ENCODE results near the gene CRYL1.

DNA sequence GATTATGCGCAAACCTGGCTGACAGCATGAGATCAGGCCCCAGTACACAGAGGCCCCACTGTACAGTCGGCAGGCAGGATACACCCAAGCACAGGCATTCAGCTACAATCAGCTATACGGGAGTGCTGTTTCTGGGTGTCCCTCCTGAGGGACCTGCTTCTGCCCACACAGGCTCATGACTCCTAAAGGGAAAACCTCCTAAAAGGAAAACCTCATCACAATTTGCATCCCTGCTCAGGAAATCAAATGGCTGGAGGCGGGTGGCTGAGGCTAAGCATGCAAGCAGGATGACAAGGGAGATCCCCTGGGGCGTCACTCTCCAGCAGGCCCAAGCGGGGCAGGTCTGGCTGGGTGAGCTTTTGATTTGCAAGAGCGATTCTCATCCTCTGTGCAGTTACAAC lies 99.8 kb downstream of the CRYL1 start:
- TF ChIP-seq, protein P1, sequence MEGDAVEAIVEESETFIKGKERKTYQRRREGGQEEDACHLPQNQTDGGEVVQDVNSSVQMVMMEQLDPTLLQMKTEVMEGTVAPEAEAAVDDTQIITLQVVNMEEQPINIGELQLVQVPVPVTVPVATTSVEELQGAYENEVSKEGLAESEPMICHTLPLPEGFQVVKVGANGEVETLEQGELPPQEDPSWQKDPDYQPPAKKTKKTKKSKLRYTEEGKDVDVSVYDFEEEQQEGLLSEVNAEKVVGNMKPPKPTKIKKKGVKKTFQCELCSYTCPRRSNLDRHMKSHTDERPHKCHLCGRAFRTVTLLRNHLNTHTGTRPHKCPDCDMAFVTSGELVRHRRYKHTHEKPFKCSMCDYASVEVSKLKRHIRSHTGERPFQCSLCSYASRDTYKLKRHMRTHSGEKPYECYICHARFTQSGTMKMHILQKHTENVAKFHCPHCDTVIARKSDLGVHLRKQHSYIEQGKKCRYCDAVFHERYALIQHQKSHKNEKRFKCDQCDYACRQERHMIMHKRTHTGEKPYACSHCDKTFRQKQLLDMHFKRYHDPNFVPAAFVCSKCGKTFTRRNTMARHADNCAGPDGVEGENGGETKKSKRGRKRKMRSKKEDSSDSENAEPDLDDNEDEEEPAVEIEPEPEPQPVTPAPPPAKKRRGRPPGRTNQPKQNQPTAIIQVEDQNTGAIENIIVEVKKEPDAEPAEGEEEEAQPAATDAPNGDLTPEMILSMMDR (IDR thresholded peaks at IDR 0.05; ENCODE audit: insufficient read depth, low read length, poor library complexity, severe bottlenecking) = no peak
- no peak for TF ChIP-seq EZH2phosphoT487 (conservative IDR thresholded peaks at IDR 0.05; ENCODE audit: low read length)

Measured in SU-DHL-6 (cell line).